HuH-7.5 (cell line): ENCODE measurements around the gene RPL27A.

Experiments used
- DNase-seq: peaks from one replicate; pipeline ENCODE4 v3.0.0; 2011; ENCODE audit warnings: low spot score

RPL27A gene

GRCh38 chr11:8674859-8675258 lies 7.7 kb upstream of the RPL27A start:
- DNase-seq = no peak

- DNase-seq = no peak
These were observed 6.1 kb upstream of the RPL27A start for GRCh38 chr11:8676458-8676857.

- DNase-seq = no peak
These were observed 3.6 kb upstream of the RPL27A start for GRCh38 chr11:8679006-8679405.

GRCh38 chr11:8681837-8682302 lies 722 bp upstream of the RPL27A start:
- no peak for DNase-seq

GRCh38 chr11:8683115-8683807 lies 669 bp downstream of the RPL27A start:
- no peak for DNase-seq

GRCh38 chr11:8684600-8685290 lies 2.2 kb downstream of the RPL27A start:
- DNase-seq = no peak

- DNase-seq = no peak
These were observed 2.7 kb downstream of the RPL27A start for GRCh38 chr11:8685306-8685705.

GRCh38 chr11:8685820-8686219 lies 3.2 kb downstream of the RPL27A start:
- no peak for DNase-seq

- no peak for DNase-seq
These were observed 3.7 kb downstream of the RPL27A start for GRCh38 chr11:8686325-8686724.

GRCh38 chr11:8688414-8689362 lies 6.1 kb downstream of the RPL27A start:
- peak; percentile 81 for DNase-seq

GRCh38 chr11:8689726-8690255 lies 7.2 kb downstream of the RPL27A start:
- no peak for DNase-seq

GRCh38 chr11:8690374-8691342 lies 8.1 kb downstream of the RPL27A start:
- no peak for DNase-seq

- no peak for DNase-seq
These were observed 9.0 kb downstream of the RPL27A start for GRCh38 chr11:8691601-8692000.

GRCh38 chr11:8692417-8692816 lies 9.8 kb downstream of the RPL27A start:
- no peak for DNase-seq

- no peak for DNase-seq
These were observed 10.5 kb downstream of the RPL27A start for GRCh38 chr11:8693010-8693551.

GRCh38 chr11:8693555-8693954 lies 11.0 kb downstream of the RPL27A start:
- DNase-seq = no peak

- DNase-seq = no peak
These were observed 11.5 kb downstream of the RPL27A start for GRCh38 chr11:8694137-8694536.

GRCh38 chr11:8697054-8697453 lies 14.5 kb downstream of the RPL27A start:
- no peak for DNase-seq

GRCh38 chr11:8698379-8698851 lies 15.8 kb downstream of the RPL27A start:
- no peak for DNase-seq

GRCh38 chr11:8698917-8699441 lies 16.4 kb downstream of the RPL27A start:
- DNase-seq = no peak
